Left lung (tissue), 10 donors: Measurements from ENCODE around the gene ZBTB21. TPM values are rescaled to one million over a fixed set of nuclear protein-coding genes. Genes with fewer than 3 reads are reported as not detected.

Experiments used
- ATAC-seq: fragments of 200-7000 bp; cut with Tn5 transposase; one replicate; pipeline ENCODE4 v1.9.1; 2020; ENCODE audit warnings: moderate library complexity
- DNase-seq, 4 donors: peaks; one replicate each; pipeline ENCODE4 v3.0.0-alpha.2; 2013 to 2020
- H3K27ac ChIP-seq, 2 donors: fragments of 200-600 bp; sonication (generic) in 1 of 2; one replicate each; pipeline versions ENCODE4 v1.5.0 to v1.8.0; 2020 to 2021
- H3K27me3 ChIP-seq, 2 donors: fragments of 200-600 bp; sonication (generic) in 1 of 2; one replicate each; pipeline versions ENCODE4 v1.5.0 to v1.8.0; 2020 to 2021
- H3K36me3 ChIP-seq, 2 donors: fragments of 200-600 bp; sonication (generic) in 1 of 2; one replicate each; pipeline versions ENCODE4 v1.5.0 to v1.8.0; 2020 to 2021
- H3K4me1 ChIP-seq, 2 donors: fragments of 200-600 bp; one replicate each; pipeline ENCODE4 v1.8.0; 2021
- H3K4me3 ChIP-seq, 2 donors: fragments of 200-600 bp; sonication (generic) in 1 of 2; one replicate each; pipeline versions ENCODE4 v1.5.0 to v1.8.0; 2020 to 2021; ENCODE audit warnings: mild to moderate bottlenecking in 1 of 2
- H3K9me3 ChIP-seq, 2 donors: fragments of 200-600 bp; sonication (generic) in 1 of 2; one replicate each; pipeline versions ENCODE4 v1.5.0 to v1.8.0; 2020 to 2021
- intact Hi-C, 2 donors: fragments of 100-400 bp; cut with DNase I; formaldehyde crosslinking; loops; one replicate each; pipeline versions ENCODE4 v1.11.2 to v1.14.2; 2022
- polyA plus RNA-seq, 6 donors: library from polyadenylated mRNA; unstranded; fragments of 120-200 nt; gene quantifications; one replicate each; pipeline ENCODE4 v1.2.1, GENCODE V29; 2013; ENCODE audit not compliant: insufficient read length in 6 of 6
- total RNA-seq, 2 donors: library from RNA; stranded (reverse); fragmentation: NEBNext Ultra II Directional; extraction: Animal tissue kit (Norgen Biotek cat#: 25700); gene quantifications; one replicate each; pipeline ENCODE4 v1.2.1, GENCODE V29; 2021
- TF ChIP-seq, protein P1 (sequence below), 2 donors: fragments of 200-600 bp; sonication (generic) in 1 of 2; IDR thresholded peaks; one replicate each; pipeline versions ENCODE4 v1.5.0 to v1.8.0; 2021; ENCODE audit warnings: antibody characterized with exemption in 2 of 2
- donor health status: DM: no; HTN: yes; CAD: no.
- donor health status: DM: no; HTN: no; CAD: no.

The ZBTB21 gene
- total and polyA plus RNA-seq, 8 donors, result 9.2 to 13.9 (median 10.7) TPM

DNA sequence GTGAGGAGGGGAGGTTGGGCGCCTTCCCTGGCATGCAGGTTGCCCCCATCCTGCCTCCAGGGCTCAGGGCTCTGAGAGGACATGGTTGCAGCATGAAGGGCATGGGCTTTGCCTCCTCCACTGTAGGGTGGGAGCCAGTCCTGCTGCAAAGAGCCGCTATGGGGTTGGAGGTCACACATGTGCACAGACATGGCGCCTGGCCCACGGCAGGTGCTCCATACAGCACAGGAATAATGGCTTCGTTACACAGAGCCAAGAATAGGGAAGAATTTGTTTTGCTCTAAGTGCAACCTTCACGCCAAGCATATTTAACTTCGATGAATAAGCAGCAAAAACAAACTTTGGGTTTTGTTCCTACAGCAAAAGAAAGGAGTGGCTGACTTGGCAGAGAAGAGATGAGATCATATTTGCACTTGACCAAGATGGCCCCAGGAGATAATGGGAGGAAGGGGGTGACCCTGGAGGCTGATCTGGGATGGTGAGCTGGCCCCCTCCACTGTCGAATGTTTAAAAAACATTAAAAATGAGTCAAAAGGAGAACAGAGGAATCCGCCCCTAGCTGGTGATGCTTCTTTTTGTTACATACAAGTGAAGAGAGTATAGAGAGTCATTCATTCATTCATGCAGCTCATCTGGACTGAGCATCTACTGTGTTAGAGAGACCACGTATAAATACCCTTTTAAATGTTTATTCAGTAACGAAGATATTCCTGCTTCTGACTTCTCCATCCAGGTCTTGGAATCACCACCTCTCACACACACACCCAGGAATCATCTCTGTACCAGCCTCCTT, 43.9 kb downstream of the ZBTB21 start:
- H3K27ac ChIP-seq, result no peak overlapping the region
- ATAC-seq (no peak), DNase-seq (no peak)
- intact Hi-C loops, result no loop called here
- H3K9me3 ChIP-seq, result no peaks in the 10 kb centered on the region
- H3K36me3 ChIP-seq, result no peaks in the 10 kb centered on the region
- no peaks in the 10 kb centered on the region for H3K27me3 ChIP-seq
- H3K4me1 ChIP-seq, result no peaks in the 10 kb centered on the region
- TF ChIP-seq, protein P1, sequence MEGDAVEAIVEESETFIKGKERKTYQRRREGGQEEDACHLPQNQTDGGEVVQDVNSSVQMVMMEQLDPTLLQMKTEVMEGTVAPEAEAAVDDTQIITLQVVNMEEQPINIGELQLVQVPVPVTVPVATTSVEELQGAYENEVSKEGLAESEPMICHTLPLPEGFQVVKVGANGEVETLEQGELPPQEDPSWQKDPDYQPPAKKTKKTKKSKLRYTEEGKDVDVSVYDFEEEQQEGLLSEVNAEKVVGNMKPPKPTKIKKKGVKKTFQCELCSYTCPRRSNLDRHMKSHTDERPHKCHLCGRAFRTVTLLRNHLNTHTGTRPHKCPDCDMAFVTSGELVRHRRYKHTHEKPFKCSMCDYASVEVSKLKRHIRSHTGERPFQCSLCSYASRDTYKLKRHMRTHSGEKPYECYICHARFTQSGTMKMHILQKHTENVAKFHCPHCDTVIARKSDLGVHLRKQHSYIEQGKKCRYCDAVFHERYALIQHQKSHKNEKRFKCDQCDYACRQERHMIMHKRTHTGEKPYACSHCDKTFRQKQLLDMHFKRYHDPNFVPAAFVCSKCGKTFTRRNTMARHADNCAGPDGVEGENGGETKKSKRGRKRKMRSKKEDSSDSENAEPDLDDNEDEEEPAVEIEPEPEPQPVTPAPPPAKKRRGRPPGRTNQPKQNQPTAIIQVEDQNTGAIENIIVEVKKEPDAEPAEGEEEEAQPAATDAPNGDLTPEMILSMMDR (IDR thresholded peaks at IDR 0.05), result no peak
- no peak overlapping the region for H3K4me3 ChIP-seq

DNA sequence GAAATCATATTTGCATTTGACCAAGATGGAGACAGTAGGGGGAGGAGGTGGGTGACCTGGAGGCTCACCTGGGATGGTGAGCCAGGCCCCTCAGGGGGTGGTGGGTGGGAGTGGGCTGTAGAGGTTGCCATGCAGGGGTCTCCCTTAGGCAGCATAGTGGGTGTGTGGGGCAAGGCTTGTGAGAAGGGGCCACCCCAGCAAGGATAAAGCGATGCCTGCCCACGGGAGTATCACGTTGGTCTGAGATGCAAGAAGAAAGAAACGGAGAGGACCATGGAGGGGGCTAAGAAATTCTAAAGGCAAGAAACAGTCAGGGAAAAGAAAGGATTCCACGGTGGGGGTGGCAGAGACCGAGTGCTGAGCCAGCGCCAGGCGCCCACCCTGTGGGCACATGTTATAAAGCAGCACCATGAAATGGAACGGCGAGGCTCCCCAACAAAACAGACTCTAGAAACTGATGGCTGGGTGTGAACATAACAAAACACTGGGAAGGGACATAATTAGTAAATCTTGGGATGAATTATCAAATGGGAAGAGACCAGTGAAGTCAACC, 44.6 kb downstream of the ZBTB21 start:
- Histone ChIP-seq H3K36me3 (no peaks in the 10 kb centered on the region), H3K27me3 (no peaks in the 10 kb centered on the region), H3K27ac (no peak overlapping the region), H3K4me1 (no peaks in the 10 kb centered on the region), H3K4me3 (no peak overlapping the region), H3K9me3 (no peaks in the 10 kb centered on the region)
- intact Hi-C loops, result no loop called here
- ATAC-seq (no peak), DNase-seq (no peak)
- TF ChIP-seq, protein P1 (IDR thresholded peaks at IDR 0.05), result no peak

DNA sequence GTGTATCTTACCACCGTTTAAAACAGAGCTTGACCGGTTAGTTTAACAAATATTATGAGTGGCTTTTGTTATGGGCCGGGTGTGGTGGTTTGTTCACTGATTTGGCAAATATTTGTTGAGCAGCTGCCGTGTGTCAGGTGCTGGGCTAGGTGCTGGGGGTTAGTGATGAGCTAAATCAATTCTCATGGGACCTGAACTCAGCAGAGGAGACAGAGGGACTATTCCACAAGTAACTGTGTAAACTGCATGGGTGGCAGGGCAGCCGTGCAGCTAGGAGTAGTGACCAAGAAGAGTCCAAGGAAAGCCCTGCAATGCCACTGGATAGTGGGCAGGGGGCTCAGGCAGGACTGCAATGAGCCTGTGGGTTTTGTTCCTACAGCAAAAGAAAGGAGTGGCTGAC, 45.1 kb downstream of the ZBTB21 start:
- H3K4me3 ChIP-seq, result no peak overlapping the region
- H3K36me3 ChIP-seq, result no peaks in the 10 kb centered on the region
- no peaks in the 10 kb centered on the region for H3K9me3 ChIP-seq
- no peaks in the 10 kb centered on the region for H3K4me1 ChIP-seq
- TF ChIP-seq, protein P1 (IDR thresholded peaks at IDR 0.05), result no peak
- no peaks in the 10 kb centered on the region for H3K27me3 ChIP-seq
- intact Hi-C loops, result no loop called here
- no peak overlapping the region for H3K27ac ChIP-seq
- ATAC-seq (no peak), DNase-seq (no peak)

DNA sequence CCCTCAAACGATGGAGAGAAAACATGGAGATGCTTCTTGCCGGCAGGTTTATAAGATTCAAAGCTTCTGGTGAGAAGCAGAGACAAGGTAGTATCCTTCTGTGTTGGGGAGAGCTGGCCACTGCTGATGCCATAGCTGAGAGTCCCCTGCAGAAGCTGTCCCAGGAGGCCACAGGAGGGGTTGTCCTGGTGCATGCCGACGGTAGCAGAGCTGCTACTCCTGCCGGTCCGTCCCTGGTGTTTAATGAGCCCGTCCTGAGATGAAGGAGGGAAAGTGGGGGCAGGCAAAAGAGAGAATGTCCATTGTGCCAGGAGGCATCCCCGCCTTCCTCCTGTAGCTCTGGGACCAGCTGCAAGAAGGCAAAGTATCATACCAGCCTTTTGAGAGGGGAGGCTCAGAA, 46.0 kb downstream of the ZBTB21 start:
- Histone ChIP-seq H3K9me3 (no peaks in the 10 kb centered on the region), H3K27ac (no peak overlapping the region), H3K4me1 (no peaks in the 10 kb centered on the region), H3K4me3 (no peak overlapping the region), H3K27me3 (no peaks in the 10 kb centered on the region), H3K36me3 (no peaks in the 10 kb centered on the region)
- intact Hi-C loops, result no loop called here
- TF ChIP-seq, protein P1 (IDR thresholded peaks at IDR 0.05), result no peak
- no peak for ATAC-seq
- DNase-seq, result no peak

DNA sequence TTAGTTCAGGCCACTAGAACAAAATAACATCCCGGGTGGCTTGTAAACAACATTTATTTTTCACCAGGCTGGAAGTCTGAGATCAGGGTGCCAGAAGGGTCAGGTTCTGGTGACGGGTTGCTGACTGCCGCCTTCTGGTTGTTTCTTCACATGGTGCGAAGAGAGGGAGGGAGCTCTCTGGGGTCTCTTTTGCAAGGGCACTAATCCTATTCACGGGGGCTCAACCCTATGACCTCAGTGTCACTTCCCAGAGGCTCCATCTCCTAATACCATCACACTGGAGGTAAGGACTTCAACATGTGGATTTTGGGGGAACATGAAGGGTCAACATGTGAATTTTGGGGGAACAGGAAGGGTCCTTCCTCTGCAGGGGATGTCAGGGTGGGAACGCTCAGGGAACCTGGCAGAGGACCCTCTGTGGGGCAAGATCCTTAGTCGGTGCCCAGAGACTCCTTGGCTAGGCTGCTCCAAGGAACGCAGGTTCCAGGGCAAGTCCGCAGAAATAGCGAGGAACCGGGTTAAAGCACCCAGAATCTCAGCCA, 47.7 kb downstream of the ZBTB21 start:
- Histone ChIP-seq H3K4me3 (no peak overlapping the region), H3K36me3 (no peaks in the 10 kb centered on the region), H3K9me3 (no peaks in the 10 kb centered on the region), H3K27me3 (no peaks in the 10 kb centered on the region), H3K27ac (no peak overlapping the region), H3K4me1 (peaks cover 0 to 8% of the 10 kb centered on the region in 2 donors)
- TF ChIP-seq, protein P1 (IDR thresholded peaks at IDR 0.05), result no peak
- ATAC-seq, result no peak
- intact Hi-C loops, result no loop called here
- no peak for DNase-seq
